HepG2 (cell line): Measurements from ENCODE around the gene XPO1. TPM values are rescaled to one million over a fixed set of nuclear protein-coding genes. Genes with fewer than 3 reads are reported as not detected.

Experiments
- ATF7 ChIP-seq, 2 experiments: fragments of 450-650 bp in 1 of 2; sonication (generic) in 1 of 2; formaldehyde crosslinking in 1 of 2; IDR thresholded peaks; 2 replicates each; pipeline versions ENCODE4 v1.4.0 to v1.6.1; 2016 to 2020; ENCODE audit warnings: antibody characterized with exemption in 1 of 2, mild to moderate bottlenecking in 1 of 2, missing genetic modification reagents in 1 of 2
- HDAC6 ChIP-seq: fragments of 200-600 bp; sonication (generic); IDR thresholded peaks from 2 replicates; pipeline ENCODE4 v1.7.0; 2017; ENCODE audit warnings: mild to moderate bottlenecking, antibody characterized with exemption, low read length, low read depth
- HNRNPL ChIP-seq: fragments of 200-400 bp; formaldehyde crosslinking; IDR thresholded peaks from 2 replicates; pipeline ENCODE4 v1.6.1; 2017; ENCODE audit warnings: mild to moderate bottlenecking, low read depth, low read length
- JUN ChIP-seq: sonication (generic); formaldehyde crosslinking; IDR thresholded peaks from 2 replicates; pipeline ENCODE4 v1.4.0; 2020; ENCODE audit warnings: mild to moderate bottlenecking, missing genetic modification reagents
- KDM1A ChIP-seq: IDR thresholded peaks from 2 replicates; pipeline ENCODE4 v1.6.1; 2016; ENCODE audit warnings: missing compliant biosample characterization
- PCBP1 ChIP-seq: fragments of 200-400 bp; formaldehyde crosslinking; IDR thresholded peaks from 2 replicates; pipeline ENCODE4 v1.6.1; 2017; ENCODE audit warnings: mild to moderate bottlenecking, low read depth, low read length, borderline replicate concordance
- PHF21A ChIP-seq: sonication (generic); formaldehyde crosslinking; IDR thresholded peaks from 2 replicates; pipeline ENCODE4 v1.5.0; 2020; ENCODE audit warnings: mild to moderate bottlenecking, missing genetic modification reagents
- ZFP36L1 ChIP-seq: sonication (generic); formaldehyde crosslinking; IDR thresholded peaks from 2 replicates; pipeline ENCODE4 v1.8.0; 2022; ENCODE audit warnings: mild to moderate bottlenecking, missing genetic modification reagents, moderate library complexity
- ZNF230 ChIP-seq: sonication (generic); formaldehyde crosslinking; IDR thresholded peaks from 2 replicates; pipeline ENCODE4 v1.4.0; 2020; ENCODE audit warnings: mild to moderate bottlenecking, missing genetic modification reagents
- ZNF543 ChIP-seq: sonication (generic); formaldehyde crosslinking; IDR thresholded peaks from 2 replicates; pipeline ENCODE4 v1.4.0; 2020; ENCODE audit warnings: mild to moderate bottlenecking, missing genetic modification reagents
- ZNF672 ChIP-seq: sonication (generic); formaldehyde crosslinking; IDR thresholded peaks from 2 replicates; pipeline ENCODE4 v1.8.1; 2022; ENCODE audit warnings: missing genetic modification reagents
- ZNF788 ChIP-seq: sonication (generic); formaldehyde crosslinking; IDR thresholded peaks from 2 replicates; pipeline ENCODE4 v1.5.0; 2020; ENCODE audit warnings: mild to moderate bottlenecking, missing genetic modification reagents, borderline replicate concordance
- ZNF839 ChIP-seq: sonication (generic); formaldehyde crosslinking; IDR thresholded peaks from 2 replicates; pipeline ENCODE4 v1.4.0; 2020; ENCODE audit warnings: missing genetic modification reagents, mild to moderate bottlenecking, borderline replicate concordance
- polyA plus RNA-seq, 8 experiments: library from polyadenylated mRNA; depleted of rRNA in 3 of 8; stranded (reverse) in 7 of 8; unstranded in 1 of 8; fragments of >200 nt; fragmentation: Illumina TruSeq in 4 of 8; extraction: Trizol in 4 of 8; gene quantifications; 2 replicates each; pipeline versions ENCODE4 v1.2.1 to v1.2.3, GENCODE V29; 2011 to 2016; ENCODE audit warnings: low read depth in 4 of 8, missing spikeins in 1 of 8, mixed read lengths in 1 of 8; ENCODE audit not compliant: insufficient read depth in 1 of 8
- total RNA-seq, 5 experiments: library from RNA; depleted of rRNA; stranded (reverse); fragments of >200 nt; fragmentation: Illumina TruSeq; extraction: Trizol; gene quantifications; 2 replicates each; pipeline ENCODE4 v1.2.3, GENCODE V29; 2016; ENCODE audit warnings: low read depth in 1 of 5
- TF ChIP-seq, protein P1 (sequence below), 2 experiments: IDR thresholded peaks; 2 replicates each; pipeline ENCODE4 v1.6.1; 2011 to 2012; ENCODE audit warnings: low read length in 2 of 2, borderline replicate concordance in 1 of 2, low read depth in 1 of 2, mild to moderate bottlenecking in 1 of 2, moderate library complexity in 1 of 2
- TF ChIP-seq, protein P2 (sequence below): sonication (generic); formaldehyde crosslinking; conservative IDR thresholded peaks from 2 replicates; pipeline ENCODE4 v1.5.0; 2020; ENCODE audit warnings: missing genetic modification reagents
- TF ChIP-seq, protein P3 (sequence below): sonication (generic); formaldehyde crosslinking; conservative IDR thresholded peaks from 2 replicates; pipeline ENCODE4 v1.8.0; 2022; ENCODE audit warnings: low read depth, missing genetic modification reagents
- TF ChIP-seq, protein P4 (sequence below): sonication (generic); formaldehyde crosslinking; IDR thresholded peaks from 2 replicates; pipeline ENCODE4 v1.4.0; 2020; ENCODE audit warnings: missing genetic modification reagents

The XPO1 gene
- total and polyA plus RNA-seq, 2 of the 13 experiments (the other 11 are each of a cell fraction or from before 2014, with no cell fraction given), result 67.4 to 212 TPM

DNA sequence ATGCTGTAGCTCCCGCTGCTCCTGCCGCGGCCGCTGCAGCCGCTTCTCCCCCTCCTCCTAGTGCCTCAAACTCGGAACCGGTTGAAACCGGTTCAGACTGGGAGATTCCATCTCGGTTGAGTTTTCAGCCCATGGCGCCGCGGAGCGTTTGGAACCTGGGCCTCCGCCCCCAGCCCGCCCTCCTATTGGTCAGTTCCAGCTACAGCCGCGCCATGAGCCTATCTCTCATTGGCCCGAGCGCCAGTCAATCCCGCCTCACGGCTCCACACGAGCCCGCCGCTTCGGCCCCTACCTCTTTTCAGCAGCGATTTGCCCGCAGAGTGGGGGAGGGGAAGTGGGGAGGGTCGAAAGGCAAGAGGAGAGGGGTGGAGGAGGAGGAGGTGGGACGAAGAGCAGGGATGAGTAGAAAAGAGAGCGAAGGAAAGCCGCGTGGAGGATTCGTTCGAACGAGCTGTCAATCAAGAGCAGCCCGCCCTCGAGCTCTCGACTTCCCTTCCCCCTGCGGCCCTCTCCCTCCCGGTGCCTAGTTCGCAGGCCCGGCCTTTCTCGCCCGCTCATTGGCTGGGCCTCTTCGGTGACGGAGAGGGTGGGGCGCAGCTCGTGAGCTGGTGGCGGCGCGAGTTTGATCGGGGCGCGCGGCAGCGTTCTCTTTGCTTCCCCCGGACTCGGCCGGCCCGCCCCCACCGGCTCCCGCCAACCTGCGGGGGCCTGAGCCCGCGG, at the start of gene XPO1 (continued):
- TF ChIP-seq, protein P1, sequence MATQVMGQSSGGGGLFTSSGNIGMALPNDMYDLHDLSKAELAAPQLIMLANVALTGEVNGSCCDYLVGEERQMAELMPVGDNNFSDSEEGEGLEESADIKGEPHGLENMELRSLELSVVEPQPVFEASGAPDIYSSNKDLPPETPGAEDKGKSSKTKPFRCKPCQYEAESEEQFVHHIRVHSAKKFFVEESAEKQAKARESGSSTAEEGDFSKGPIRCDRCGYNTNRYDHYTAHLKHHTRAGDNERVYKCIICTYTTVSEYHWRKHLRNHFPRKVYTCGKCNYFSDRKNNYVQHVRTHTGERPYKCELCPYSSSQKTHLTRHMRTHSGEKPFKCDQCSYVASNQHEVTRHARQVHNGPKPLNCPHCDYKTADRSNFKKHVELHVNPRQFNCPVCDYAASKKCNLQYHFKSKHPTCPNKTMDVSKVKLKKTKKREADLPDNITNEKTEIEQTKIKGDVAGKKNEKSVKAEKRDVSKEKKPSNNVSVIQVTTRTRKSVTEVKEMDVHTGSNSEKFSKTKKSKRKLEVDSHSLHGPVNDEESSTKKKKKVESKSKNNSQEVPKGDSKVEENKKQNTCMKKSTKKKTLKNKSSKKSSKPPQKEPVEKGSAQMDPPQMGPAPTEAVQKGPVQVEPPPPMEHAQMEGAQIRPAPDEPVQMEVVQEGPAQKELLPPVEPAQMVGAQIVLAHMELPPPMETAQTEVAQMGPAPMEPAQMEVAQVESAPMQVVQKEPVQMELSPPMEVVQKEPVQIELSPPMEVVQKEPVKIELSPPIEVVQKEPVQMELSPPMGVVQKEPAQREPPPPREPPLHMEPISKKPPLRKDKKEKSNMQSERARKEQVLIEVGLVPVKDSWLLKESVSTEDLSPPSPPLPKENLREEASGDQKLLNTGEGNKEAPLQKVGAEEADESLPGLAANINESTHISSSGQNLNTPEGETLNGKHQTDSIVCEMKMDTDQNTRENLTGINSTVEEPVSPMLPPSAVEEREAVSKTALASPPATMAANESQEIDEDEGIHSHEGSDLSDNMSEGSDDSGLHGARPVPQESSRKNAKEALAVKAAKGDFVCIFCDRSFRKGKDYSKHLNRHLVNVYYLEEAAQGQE (IDR thresholded peaks at IDR 0.05; ENCODE audit: borderline replicate concordance in 1 of 2, low read depth in 1 of 2, low read length in 2 of 2), result peak in 1 of 2 experiments; percentile 18; a peak in 1 of 4 replicates
- no peak for TF ChIP-seq HDAC6
- no peak for TF ChIP-seq KDM1A
- TF ChIP-seq ZNF672 (CRISPR knock-in tag), result no peak
- TF ChIP-seq JUN, result no peak; the same call in 1 of the 2 replicates
- no peak; the same call in 1 of the 2 replicates for TF ChIP-seq ZNF788 (CRISPR knock-in tag)
- peak; percentile 89 for TF ChIP-seq PHF21A
- peak; percentile 62; the same call in 1 of the 2 replicates for TF ChIP-seq HNRNPL
- TF ChIP-seq, protein P2, sequence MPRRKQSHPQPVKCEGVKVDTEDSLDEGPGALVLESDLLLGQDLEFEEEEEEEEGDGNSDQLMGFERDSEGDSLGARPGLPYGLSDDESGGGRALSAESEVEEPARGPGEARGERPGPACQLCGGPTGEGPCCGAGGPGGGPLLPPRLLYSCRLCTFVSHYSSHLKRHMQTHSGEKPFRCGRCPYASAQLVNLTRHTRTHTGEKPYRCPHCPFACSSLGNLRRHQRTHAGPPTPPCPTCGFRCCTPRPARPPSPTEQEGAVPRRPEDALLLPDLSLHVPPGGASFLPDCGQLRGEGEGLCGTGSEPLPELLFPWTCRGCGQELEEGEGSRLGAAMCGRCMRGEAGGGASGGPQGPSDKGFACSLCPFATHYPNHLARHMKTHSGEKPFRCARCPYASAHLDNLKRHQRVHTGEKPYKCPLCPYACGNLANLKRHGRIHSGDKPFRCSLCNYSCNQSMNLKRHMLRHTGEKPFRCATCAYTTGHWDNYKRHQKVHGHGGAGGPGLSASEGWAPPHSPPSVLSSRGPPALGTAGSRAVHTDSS (CRISPR knock-in tag), result no peak
- no peak for TF ChIP-seq ZNF543
- TF ChIP-seq ZNF839 (CRISPR knock-in tag), result no peak
- TF ChIP-seq, protein P3, sequence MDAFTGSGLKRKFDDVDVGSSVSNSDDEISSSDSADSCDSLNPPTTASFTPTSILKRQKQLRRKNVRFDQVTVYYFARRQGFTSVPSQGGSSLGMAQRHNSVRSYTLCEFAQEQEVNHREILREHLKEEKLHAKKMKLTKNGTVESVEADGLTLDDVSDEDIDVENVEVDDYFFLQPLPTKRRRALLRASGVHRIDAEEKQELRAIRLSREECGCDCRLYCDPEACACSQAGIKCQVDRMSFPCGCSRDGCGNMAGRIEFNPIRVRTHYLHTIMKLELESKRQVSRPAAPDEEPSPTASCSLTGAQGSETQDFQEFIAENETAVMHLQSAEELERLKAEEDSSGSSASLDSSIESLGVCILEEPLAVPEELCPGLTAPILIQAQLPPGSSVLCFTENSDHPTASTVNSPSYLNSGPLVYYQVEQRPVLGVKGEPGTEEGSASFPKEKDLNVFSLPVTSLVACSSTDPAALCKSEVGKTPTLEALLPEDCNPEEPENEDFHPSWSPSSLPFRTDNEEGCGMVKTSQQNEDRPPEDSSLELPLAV (CRISPR knock-in tag), result no peak
- TF ChIP-seq ATF7 (IDR thresholded peaks at IDR 0.05), result no peak
- no peak for TF ChIP-seq ATF7 (CRISPR knock-in tag; IDR thresholded peaks at IDR 0.05)
- TF ChIP-seq PCBP1, result peak; percentile 99
- TF ChIP-seq ZNF230 (CRISPR knock-in tag), result no peak
- TF ChIP-seq ZFP36L1 (CRISPR knock-in tag), result peak; percentile 98; the same call in 1 of the 2 replicates
- TF ChIP-seq, protein P4, sequence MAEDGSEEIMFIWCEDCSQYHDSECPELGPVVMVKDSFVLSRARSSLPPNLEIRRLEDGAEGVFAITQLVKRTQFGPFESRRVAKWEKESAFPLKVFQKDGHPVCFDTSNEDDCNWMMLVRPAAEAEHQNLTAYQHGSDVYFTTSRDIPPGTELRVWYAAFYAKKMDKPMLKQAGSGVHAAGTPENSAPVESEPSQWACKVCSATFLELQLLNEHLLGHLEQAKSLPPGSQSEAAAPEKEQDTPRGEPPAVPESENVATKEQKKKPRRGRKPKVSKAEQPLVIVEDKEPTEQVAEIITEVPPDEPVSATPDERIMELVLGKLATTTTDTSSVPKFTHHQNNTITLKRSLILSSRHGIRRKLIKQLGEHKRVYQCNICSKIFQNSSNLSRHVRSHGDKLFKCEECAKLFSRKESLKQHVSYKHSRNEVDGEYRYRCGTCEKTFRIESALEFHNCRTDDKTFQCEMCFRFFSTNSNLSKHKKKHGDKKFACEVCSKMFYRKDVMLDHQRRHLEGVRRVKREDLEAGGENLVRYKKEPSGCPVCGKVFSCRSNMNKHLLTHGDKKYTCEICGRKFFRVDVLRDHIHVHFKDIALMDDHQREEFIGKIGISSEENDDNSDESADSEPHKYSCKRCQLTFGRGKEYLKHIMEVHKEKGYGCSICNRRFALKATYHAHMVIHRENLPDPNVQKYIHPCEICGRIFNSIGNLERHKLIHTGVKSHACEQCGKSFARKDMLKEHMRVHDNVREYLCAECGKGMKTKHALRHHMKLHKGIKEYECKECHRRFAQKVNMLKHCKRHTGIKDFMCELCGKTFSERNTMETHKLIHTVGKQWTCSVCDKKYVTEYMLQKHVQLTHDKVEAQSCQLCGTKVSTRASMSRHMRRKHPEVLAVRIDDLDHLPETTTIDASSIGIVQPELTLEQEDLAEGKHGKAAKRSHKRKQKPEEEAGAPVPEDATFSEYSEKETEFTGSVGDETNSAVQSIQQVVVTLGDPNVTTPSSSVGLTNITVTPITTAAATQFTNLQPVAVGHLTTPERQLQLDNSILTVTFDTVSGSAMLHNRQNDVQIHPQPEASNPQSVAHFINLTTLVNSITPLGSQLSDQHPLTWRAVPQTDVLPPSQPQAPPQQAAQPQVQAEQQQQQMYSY (CRISPR knock-in tag), result peak; percentile 92
